ENCODE measurements around the gene E2F8. TPM values are rescaled to one million over a fixed set of nuclear protein-coding genes. Genes with fewer than 3 reads are reported as not detected.

E2F8 gene
- total RNA-seq, 1 experiment from 2014 or later: 8.4 TPM

GRCh38 chr11:19176629-19177186 lies 64.0 kb downstream of the E2F8 start:
- H3K36me3 ChIP-seq (ENCODE audit: insufficient read depth, low read length): peaks cover 47% of the 10 kb centered on the region
- peaks cover 4% of the 10 kb centered on the region; the same call in 1 of the 2 replicates for H4K20me1 ChIP-seq (ENCODE audit: insufficient read depth, low read depth, low read length)
- no peak overlapping the region for H3K4me3 ChIP-seq (ENCODE audit: low read length)
- H3K27me3 ChIP-seq (ENCODE audit: low read length): no peaks in the 10 kb centered on the region
- H3K27ac ChIP-seq (ENCODE audit: low read length): peak overlapping the region; percentile 40
- H3K9me3 ChIP-seq (ENCODE audit: low read length): no peaks in the 10 kb centered on the region
- peak overlapping the region; percentile 28 for H3K4me2 ChIP-seq (ENCODE audit: low read depth, low read length, poor library complexity, severe bottlenecking)
- peaks cover 23% of the 10 kb centered on the region for H3K4me1 ChIP-seq (ENCODE audit: low read length)
- H3K9me2 ChIP-seq (replicated peaks; ENCODE audit: insufficient read depth, low read length): no peaks in the 10 kb centered on the region
- H2AFZ ChIP-seq (ENCODE audit: low read length): no peak overlapping the region
- no peaks in the 10 kb centered on the region for H3K79me2 ChIP-seq (ENCODE audit: low read length)
- no peak overlapping the region for H3K9ac ChIP-seq (ENCODE audit: low read length)
- peak; percentile 54 for DNase-seq

Other genes starting within 250 kb of the E2F8 start
- not detected in 2 replicates for gene MRGPRX2, start 180.2 kb downstream of the E2F8 start, total RNA-seq (2014; rRNA removed; shearing (Covaris generic); ENCODE audit: low replicate concordance)
- 27.5 and 64.7 TPM in 2 replicates for gene ZDHHC13, start 123.8 kb downstream of the E2F8 start, total RNA-seq (2014; rRNA removed; shearing (Covaris generic); ENCODE audit: low replicate concordance)
- not detected in 2 replicates for gene CSRP3, start 39.0 kb downstream of the E2F8 start, total RNA-seq (2014; rRNA removed; shearing (Covaris generic); ENCODE audit: low replicate concordance)

All from Karpas-422 (cell line).